Activated naive CD4-positive, alpha-beta T cell treated with anti-CD3 and anti-CD28 coated beads, Interleukin-2, amount 50 U/mL, for 24 hours (primary cell): ENCODE data around the gene RPL13.
A peak's percentile ranks its signal among the peaks of the same experiment; 100 is the strongest.

Experiments
- H3K27ac Mint-ChIP-seq: one replicate; pipeline ENCODE4 v1.8.0; 2021; ENCODE audit warnings: mild to moderate bottlenecking, mixed read lengths
- H3K27me3 Mint-ChIP-seq: one replicate; pipeline ENCODE4 v1.8.0; 2021; ENCODE audit warnings: mixed read lengths
- H3K36me3 Mint-ChIP-seq: one replicate; pipeline ENCODE4 v1.8.0; 2021; ENCODE audit warnings: mixed read lengths
- H3K4me1 Mint-ChIP-seq: one replicate; pipeline ENCODE4 v1.8.0; 2021; ENCODE audit warnings: mixed read lengths
- H3K4me3 Mint-ChIP-seq: one replicate; pipeline ENCODE4 v1.8.0; 2021; ENCODE audit warnings: mild to moderate bottlenecking, mixed read lengths
- H3K9me3 Mint-ChIP-seq: one replicate; pipeline ENCODE4 v1.8.0; 2021; ENCODE audit warnings: mixed read lengths

The RPL13 gene

DNA sequence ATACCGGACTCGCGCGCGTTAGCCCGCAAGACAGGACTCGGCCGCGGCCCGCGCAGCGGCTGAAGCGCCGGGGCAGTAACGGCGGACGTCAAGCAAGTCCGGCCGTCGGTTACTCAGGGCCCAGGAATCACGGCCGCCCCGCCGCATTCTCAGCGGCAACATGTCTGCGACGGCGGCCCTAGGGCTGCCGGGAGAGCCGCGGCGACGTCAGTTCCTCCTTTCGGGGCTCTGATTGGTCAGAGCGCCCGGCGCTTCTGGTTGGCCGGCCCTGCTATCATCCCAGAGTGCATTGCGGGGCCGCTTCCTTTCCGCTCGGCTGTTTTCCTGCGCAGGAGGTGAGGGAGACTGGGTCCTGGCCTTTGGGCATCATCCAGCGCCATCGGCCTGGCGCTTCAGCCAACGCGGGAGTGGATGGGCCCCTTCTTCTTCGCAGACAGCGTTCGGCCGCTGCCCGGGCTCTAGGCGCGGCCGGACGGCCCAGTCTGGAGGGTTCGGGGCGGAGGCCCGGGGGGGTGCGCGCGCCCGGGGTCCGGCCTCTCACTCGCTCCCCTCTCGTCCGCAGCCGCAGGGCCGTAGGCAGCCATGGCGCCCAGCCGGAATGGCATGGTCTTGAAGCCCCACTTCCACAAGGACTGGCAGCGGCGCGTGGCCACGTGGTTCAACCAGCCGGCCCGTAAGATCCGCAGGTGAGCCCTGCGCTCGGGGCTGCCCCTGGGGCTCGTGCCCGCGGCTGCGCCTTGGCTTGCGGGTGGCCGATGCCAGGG is at the start of gene RPL13:
Gene RPL13 (plus strand): TSS at position 305 of the 764 bp plus-strand sequence. CDS start 278 bp downstream, at position 583.
- peak within 1 kb of the TSS; percentile 96 for H3K27ac Mint-ChIP-seq
- H3K4me1 Mint-ChIP-seq, result peaks cover 44% of the 10 kb centered on the region
- H3K27me3 Mint-ChIP-seq, result no peaks in the 10 kb centered on the region
- no peaks in the 10 kb centered on the region for H3K9me3 Mint-ChIP-seq
- peak within 1 kb of the TSS; percentile 98 for H3K4me3 Mint-ChIP-seq
- H3K36me3 Mint-ChIP-seq, result peaks cover 22% of the 10 kb centered on the region

DNA sequence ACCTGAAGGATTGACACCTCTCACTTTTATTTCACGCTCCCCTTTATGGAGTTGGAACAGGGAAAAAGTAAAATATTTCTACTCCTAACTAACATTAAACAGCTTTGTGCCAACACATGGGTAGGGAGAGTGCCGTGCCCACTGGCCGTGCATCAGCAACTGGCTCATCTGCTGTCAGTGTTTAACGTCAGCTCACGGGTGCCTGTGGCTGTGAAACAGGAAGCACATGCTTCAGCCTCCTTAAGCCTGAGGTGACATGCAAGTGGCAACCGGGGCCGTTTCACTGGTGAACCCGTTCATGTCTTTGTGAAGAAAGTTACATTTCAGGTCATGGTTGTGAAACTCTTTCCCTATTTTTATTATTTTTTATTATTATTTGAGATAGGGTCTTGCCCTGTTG is 49.1 kb upstream of the RPL13 start:
- peaks cover 6% of the 10 kb centered on the region for H3K36me3 Mint-ChIP-seq
- no peak overlapping the region for H3K27ac Mint-ChIP-seq
- H3K27me3 Mint-ChIP-seq, result no peaks in the 10 kb centered on the region
- H3K9me3 Mint-ChIP-seq, result no peaks in the 10 kb centered on the region
- H3K4me1 Mint-ChIP-seq, result peaks cover 17% of the 10 kb centered on the region
- H3K4me3 Mint-ChIP-seq, result no peak overlapping the region

DNA sequence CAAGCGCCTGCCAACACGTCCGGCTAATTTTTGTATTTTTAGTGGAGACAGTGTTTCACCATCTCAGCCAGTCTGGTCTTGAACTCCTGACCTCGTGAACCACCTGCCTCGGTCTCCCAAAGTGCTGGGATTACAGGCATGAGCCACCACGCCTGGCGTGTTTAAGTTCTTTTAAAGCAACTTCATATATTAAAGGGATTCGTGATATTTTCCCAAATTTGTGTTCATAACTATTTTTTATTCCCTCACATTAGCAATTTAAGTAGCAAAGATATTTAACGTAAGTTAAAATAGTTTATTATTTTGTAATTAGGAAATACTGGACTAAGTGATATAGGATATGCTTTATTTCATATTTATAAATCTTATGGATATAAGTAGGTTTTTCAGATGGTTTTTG is 48.0 kb upstream of the RPL13 start:
- H3K4me3 Mint-ChIP-seq, result no peak overlapping the region
- H3K27ac Mint-ChIP-seq, result no peak overlapping the region
- H3K27me3 Mint-ChIP-seq, result no peaks in the 10 kb centered on the region
- peaks cover 8% of the 10 kb centered on the region for H3K4me1 Mint-ChIP-seq
- H3K9me3 Mint-ChIP-seq, result no peaks in the 10 kb centered on the region
- peaks cover 7% of the 10 kb centered on the region for H3K36me3 Mint-ChIP-seq

DNA sequence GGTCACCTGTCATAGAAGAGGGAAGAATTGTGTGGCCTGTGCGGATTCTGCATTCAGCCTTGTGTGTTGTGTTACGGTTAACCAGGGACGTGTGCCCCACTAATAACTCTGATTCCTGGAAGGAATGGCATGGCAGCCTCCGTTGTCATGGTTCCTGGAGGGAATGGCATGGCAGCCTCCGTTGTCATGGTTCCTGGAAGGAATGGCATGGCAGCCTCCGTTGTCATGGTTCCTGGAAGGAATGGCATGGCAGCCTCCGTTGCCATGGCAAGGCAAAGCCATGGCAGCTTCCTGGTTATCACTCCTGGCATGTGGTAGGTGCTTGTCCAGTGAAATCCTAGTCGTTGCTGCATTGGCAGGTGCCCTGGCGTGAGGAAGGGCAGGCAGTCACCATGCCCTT is 43.4 kb upstream of the RPL13 start:
- Mint-ChIP-seq H3K27me3 (no peaks in the 10 kb centered on the region), H3K27ac (no peak overlapping the region), H3K9me3 (no peaks in the 10 kb centered on the region), H3K36me3 (peaks cover 18% of the 10 kb centered on the region), H3K4me3 (no peak overlapping the region), H3K4me1 (peaks cover 6% of the 10 kb centered on the region)

DNA sequence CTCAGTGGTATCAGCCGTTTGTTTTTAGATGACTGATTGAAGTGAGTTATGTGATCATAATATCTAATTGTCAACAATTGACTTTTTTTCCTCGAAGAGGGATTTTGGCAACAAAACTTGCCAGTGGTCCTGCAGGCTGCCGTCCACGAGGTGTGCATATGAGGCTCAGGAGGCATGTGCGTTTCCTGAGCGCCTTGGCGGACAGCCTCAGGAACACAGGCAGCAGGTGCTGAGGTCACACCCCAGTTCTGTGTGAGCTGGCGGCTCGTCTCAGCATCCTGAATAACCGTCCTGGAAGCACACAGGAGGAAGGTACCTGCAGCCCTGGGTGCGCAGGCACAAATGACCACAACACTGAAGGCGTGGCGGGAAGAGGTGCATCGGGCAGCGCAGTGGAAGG is 40.6 kb upstream of the RPL13 start:
- no peaks in the 10 kb centered on the region for H3K27me3 Mint-ChIP-seq
- H3K4me3 Mint-ChIP-seq, result no peak overlapping the region
- peaks cover 9% of the 10 kb centered on the region for H3K4me1 Mint-ChIP-seq
- no peak overlapping the region for H3K27ac Mint-ChIP-seq
- H3K36me3 Mint-ChIP-seq, result peaks cover 15% of the 10 kb centered on the region
- H3K9me3 Mint-ChIP-seq, result no peaks in the 10 kb centered on the region

DNA sequence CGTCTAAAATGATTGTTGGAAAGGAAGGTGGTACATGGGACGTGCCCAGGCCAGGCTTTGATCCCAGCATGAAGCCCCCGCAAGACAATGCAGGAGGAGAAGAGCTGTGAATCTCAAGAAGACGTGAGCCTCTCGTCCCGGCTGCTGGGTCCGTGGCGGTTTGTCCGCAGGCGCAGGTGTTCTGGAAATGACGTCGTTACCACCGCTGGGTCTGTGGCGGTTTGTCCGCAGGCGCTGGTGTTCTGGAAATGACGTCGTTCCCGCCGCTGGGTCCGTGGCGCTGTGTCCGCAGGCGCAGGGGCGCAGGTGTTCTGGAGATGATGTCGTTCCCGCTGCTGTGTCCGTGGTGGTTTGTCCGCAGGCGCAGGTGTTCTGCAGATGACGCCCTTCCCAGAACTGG is 38.2 kb upstream of the RPL13 start:
- Mint-ChIP-seq H3K4me1 (peaks cover 9% of the 10 kb centered on the region), H3K27me3 (no peaks in the 10 kb centered on the region), H3K4me3 (no peak overlapping the region), H3K36me3 (peaks cover 15% of the 10 kb centered on the region), H3K9me3 (no peaks in the 10 kb centered on the region), H3K27ac (no peak overlapping the region)

DNA sequence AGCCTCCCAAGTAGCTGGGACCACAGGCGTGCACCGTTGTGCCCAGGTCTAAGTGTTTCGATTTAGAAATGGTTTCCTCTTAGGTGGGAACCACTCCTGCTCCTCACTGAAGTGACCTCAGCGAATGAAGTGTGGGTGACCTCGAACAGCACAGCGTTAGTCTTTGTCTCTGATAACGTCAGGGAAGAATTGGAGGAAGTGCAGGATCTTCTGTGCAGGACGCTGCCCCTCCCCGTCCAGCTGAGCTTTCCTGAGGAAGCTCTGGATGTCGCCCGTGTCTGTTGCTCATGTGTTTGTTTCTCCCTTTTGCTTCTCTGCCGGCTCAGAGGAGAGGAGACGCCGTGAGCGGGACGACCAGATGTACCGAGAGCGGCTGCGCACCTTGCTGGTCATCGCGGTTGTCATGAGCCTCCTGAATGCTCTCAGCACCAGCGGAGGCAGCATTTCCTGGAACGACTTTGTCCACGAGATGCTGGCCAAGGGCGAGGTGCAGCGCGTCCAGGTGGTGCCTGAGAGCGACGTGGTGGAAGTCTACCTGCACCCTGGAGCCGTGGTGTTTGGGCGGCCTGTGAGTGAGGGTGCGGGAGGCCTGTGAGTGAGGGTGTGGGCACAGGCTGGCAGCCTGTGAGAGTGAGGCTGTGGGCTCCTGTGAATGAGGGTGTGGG is 36.7 kb upstream of the RPL13 start:
- no peak overlapping the region for H3K4me3 Mint-ChIP-seq
- H3K27ac Mint-ChIP-seq, result no peak overlapping the region
- H3K9me3 Mint-ChIP-seq, result no peaks in the 10 kb centered on the region
- peaks cover 9% of the 10 kb centered on the region for H3K4me1 Mint-ChIP-seq
- H3K27me3 Mint-ChIP-seq, result no peaks in the 10 kb centered on the region
- peaks cover 8% of the 10 kb centered on the region for H3K36me3 Mint-ChIP-seq

DNA sequence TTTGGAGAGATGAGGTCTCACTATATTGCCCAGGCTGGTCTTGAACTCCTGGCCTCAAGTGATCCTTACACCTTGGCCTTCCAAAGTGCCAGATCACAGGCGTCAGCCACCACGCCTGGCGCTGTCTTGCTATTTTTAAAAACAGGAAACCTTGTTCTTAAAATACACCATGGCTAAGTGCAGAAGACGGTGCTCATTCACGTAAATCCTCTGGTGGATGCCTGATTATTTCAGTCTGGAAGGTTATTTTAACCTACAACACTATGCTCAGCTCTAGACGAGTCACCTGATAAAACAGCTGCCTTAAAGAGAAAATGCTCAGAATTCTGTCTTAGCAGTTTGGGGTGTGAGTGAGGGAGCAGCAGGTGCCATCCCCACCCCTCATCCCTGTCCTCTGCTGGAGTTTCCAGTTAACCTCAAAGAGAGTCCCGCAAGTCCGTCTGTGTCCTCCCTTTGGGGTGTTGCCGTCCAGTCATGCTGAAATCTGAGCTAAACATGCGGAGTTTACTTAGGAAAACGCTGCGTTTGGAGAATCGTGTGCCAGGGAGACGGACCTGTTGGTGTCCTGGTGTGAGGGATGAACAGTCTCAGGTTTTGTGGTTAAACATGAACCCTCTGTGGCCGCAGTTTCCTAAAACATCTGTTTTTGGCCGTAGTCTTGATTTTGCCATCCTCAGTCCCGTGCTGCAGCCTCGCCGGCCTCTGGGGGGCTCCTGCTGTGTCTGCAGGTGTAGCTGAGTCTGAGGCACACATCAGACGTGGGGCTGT is 35.2 kb upstream of the RPL13 start:
- H3K4me3 Mint-ChIP-seq, result no peak overlapping the region
- H3K4me1 Mint-ChIP-seq, result peaks cover 6% of the 10 kb centered on the region
- peaks cover 7% of the 10 kb centered on the region for H3K36me3 Mint-ChIP-seq

DNA sequence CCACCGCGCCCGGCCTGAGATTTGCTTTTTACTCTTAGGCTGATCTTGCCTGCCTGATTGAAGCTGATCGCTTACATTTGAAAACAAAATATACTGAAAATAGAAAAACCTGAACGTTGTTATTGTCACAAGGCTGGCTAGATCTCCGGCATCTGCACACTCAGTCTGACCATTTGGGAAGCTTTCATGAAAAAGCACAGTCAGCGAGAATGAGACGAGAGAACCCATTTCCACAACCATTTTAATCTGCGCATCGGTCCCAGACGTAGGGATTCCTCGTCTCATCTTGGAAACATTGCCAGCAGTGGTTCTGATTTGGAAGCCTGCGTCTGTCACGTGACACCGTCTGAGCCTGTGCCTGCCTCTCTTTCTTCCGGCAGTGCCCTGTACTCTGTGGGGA is 31.4 kb upstream of the RPL13 start:
- H3K27ac Mint-ChIP-seq, result no peak overlapping the region
- peaks cover 8% of the 10 kb centered on the region for H3K4me1 Mint-ChIP-seq
- H3K9me3 Mint-ChIP-seq, result no peaks in the 10 kb centered on the region
- H3K4me3 Mint-ChIP-seq, result no peak overlapping the region
- no peaks in the 10 kb centered on the region for H3K27me3 Mint-ChIP-seq
- H3K36me3 Mint-ChIP-seq, result peaks cover 8% of the 10 kb centered on the region

More for the DNA sequence above, 35.2 kb upstream of the RPL13 start:
- no peaks in the 10 kb centered on the region for H3K9me3 Mint-ChIP-seq
- no peak overlapping the region for H3K27ac Mint-ChIP-seq
- no peaks in the 10 kb centered on the region for H3K27me3 Mint-ChIP-seq

DNA sequence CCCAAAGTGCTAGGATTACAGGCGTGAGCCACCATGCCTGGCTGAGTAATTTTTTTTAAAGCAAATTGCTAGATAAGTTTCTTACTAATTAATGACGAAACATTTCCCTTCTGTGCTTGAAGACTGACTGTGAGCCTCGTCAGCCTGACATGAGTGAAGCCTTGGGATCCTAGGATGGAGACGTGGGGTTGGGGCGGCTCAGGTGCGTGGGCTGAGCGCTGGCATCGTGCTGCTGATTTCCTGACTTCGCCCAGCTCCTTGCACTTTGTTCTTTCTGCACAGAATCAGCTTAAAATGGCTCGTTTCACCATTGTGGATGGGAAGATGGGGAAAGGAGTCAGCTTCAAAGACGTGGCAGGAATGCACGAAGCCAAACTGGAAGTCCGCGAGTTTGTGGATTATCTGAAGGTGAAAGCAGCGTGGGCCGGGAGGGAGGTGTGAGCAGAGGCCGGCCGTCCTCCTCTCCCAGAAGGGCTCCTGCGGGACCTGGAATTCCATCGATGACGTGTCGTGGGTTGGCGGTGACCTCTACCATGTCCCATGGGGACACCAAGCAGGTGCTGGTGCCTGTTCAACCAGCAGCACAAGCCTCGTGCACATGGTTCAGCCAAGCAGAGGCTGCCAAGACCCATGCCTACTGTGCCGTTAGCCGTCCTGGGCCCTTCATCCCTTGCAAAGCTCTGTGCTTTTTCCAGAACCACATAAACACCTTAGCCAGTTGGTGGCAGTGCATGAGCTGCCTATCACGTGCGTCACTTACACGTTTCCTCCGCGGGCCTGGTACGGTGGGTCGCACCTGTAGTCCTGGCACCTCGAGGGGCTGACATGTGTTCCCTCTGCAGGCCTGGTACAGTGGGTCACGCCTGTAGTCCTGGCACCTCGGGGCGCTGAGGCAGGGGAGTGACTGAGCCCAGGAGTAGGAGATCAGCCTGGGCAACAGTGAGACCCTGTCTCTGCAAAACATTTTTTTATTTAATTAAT is 29.8 kb upstream of the RPL13 start:
- peaks cover 11% of the 10 kb centered on the region for H3K36me3 Mint-ChIP-seq
- no peaks in the 10 kb centered on the region for H3K27me3 Mint-ChIP-seq
- H3K27ac Mint-ChIP-seq, result no peak overlapping the region
- H3K4me1 Mint-ChIP-seq, result peaks cover 23% of the 10 kb centered on the region
- H3K9me3 Mint-ChIP-seq, result no peaks in the 10 kb centered on the region
- no peak overlapping the region for H3K4me3 Mint-ChIP-seq

DNA sequence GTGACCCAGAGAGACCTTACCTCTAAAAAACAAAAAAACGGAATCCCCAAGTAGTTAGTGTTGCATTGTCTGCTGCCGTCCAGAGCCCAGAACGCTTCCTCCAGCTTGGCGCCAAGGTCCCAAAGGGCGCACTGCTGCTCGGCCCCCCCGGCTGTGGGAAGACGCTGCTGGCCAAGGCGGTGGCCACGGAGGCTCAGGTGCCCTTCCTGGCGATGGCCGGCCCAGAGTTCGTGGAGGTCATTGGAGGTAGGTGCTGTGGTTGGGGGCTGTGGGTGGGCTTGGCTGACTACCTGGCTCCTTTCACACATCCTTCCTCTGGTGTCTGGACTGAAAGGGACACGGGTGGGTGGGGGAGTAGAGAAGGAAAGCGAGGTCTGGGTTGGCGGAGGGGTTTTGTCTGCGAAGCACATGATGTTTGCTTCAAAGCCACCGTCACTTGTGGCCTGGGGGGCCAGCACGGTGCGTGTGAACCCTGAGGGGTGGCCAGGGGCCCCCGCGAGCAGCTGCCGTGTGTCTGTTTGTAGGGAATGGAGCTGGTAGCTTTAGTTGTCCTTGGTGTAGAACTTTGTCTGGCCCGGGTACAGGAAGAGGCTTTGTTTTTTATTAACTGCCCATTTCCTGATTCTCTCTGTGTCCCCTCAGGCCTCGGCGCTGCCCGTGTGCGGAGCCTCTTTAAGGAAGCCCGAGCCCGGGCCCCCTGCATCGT is 28.5 kb upstream of the RPL13 start:
- Mint-ChIP-seq H3K4me1 (peaks cover 23% of the 10 kb centered on the region), H3K9me3 (no peaks in the 10 kb centered on the region), H3K36me3 (peaks cover 11% of the 10 kb centered on the region), H3K4me3 (no peak overlapping the region), H3K27ac (no peak overlapping the region), H3K27me3 (no peaks in the 10 kb centered on the region)

DNA sequence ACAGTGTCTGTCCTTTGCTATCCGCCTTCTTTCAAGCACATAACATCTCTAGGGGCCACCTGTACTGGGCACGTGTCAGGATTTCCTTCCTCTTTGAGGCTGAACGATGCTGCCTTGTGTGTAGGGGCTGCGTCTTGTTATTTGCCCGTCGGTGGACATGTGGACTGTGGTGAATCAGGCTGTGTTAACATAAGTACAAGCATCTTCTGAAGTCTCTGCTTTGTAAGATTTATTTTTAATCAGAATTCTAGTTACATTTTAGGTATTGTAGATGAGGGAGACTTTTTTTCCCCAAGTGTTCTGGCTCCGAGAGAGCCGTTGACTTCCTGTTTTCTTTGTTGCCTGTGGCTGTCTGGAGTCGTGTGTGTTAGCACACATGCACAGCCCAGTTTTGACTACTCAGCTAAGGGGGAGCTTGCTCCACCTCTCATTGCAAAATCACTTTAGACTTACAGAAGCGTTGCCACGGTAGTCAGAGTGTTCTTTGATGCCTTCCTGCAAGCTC is 26.2 kb upstream of the RPL13 start:
- Mint-ChIP-seq H3K27ac (peak overlapping the region; percentile 91), H3K4me3 (peak overlapping the region; percentile 57), H3K27me3 (no peaks in the 10 kb centered on the region), H3K36me3 (peaks cover 7% of the 10 kb centered on the region), H3K9me3 (no peaks in the 10 kb centered on the region), H3K4me1 (peaks cover 23% of the 10 kb centered on the region)

DNA sequence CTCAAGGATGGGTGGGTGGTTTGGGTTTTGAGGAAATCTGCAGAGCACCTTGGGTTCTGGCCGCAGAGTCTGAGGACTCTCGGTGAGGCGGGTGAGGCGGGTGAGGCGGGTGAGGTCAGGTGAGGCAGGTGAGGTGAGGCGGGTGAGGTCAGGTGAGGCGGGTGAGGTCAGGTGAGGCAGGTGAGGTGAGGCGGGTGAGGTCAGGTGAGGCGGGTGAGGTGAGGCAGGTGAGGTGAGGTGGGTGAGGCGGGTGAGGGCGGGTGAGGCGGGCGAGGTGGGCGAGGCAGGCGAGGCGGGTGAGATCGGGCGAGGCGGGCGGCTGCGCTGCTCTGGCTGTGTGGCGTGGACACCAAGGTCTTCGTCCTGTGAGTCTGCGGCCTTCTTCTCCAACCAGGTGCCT is 24.1 kb upstream of the RPL13 start:
- Mint-ChIP-seq H3K4me1 (peaks cover 23% of the 10 kb centered on the region), H3K27ac (no peak overlapping the region), H3K4me3 (no peak overlapping the region), H3K9me3 (no peaks in the 10 kb centered on the region), H3K36me3 (peaks cover 6% of the 10 kb centered on the region), H3K27me3 (no peaks in the 10 kb centered on the region)

DNA sequence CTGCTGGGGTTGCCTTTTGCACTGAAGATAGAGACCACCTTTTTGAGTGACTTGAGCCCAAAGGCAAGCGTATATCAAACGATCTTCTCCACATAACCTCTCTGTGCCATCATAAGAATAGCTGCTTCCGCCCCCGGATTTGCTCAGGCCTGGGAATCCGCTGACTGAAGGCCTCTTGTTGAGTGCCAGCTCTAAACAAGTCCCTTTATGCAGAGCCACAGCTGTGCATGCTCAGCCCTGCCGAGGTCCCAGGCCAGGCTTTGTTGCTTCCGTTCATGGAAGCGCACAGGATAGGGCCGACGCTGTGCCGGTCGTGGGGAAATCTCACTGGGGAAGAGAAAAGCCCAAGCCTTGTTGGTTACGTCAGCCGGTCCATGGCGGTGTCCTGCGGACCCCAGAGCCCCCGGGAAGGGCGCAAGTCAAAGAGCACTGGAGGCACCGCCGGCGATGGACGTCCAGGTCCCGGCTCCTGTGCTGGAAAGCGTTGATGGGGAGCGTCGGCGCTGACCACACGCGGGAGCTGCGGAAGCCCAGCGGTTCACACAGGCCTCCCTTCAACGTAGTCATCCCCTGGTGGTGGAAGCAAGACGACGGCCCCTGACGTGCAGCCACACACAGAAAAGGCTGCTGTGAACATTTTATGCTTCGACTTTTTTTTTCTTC is 23.5 kb upstream of the RPL13 start:
- no peak overlapping the region for H3K27ac Mint-ChIP-seq
- H3K9me3 Mint-ChIP-seq, result no peaks in the 10 kb centered on the region
- H3K27me3 Mint-ChIP-seq, result no peaks in the 10 kb centered on the region
- H3K4me3 Mint-ChIP-seq, result no peak overlapping the region
- H3K4me1 Mint-ChIP-seq, result peaks cover 23% of the 10 kb centered on the region
- peaks cover 6% of the 10 kb centered on the region for H3K36me3 Mint-ChIP-seq
